PC-3 (cell line): ENCODE results near the gene GRB2. TPM values are rescaled to one million over a fixed set of nuclear protein-coding genes. Genes with fewer than 3 reads are reported as not detected.

ENCODE experiments used
- ATAC-seq: fragments of 200-7000 bp; cut with Tn5 transposase; 2 replicates; pipeline ENCODE4 v1.9.1; 2020; ENCODE audit warnings: mild to moderate bottlenecking, moderate library complexity
- BruUV-seq: library from RNA; stranded (reverse); fragments of 400-500 nt; replicated peaks from 2 replicates; lab custom pipeline; 2021; lab: Mats Ljungman, UMichigan
- CTCF ChIA-PET: fragments of 300-600 bp; sonication (Branson Sonifier 250); formaldehyde crosslinking; loops from one replicate; lab custom pipeline; 2022; ENCODE audit warnings: antibody characterized with exemption; lab: Charles Lee
- POLR2A ChIA-PET: fragments of 300-600 bp; sonication (Branson Sonifier 250); formaldehyde crosslinking; loops from one replicate; lab custom pipeline; 2022; ENCODE audit warnings: antibody characterized with exemption; ENCODE audit not compliant: unreplicated experiment; lab: Charles Lee
- DNase-seq: peaks from one replicate; pipeline ENCODE4 v3.0.0-alpha.2; 2015
- H2AFZ ChIP-seq: fragments of 300-600 bp; sonication (generic); 2 replicates; pipeline ENCODE4 v1.6.0; 2016; ENCODE audit warnings: antibody characterized with exemption, low read length
- H3F3A ChIP-seq: fragments of 300-600 bp; sonication (generic); one replicate; pipeline ENCODE4 v1.6.0; 2017; ENCODE audit warnings: antibody characterized with exemption, low read length, control low read depth, mild to moderate bottlenecking; ENCODE audit not compliant: unreplicated experiment
- H3K27ac ChIP-seq: fragments of 300-600 bp; sonication (generic); 2 replicates; pipeline ENCODE4 v1.5.1; 2016; ENCODE audit warnings: mild to moderate bottlenecking, low read length
- H3K27me3 ChIP-seq: fragments of 300-600 bp; sonication (generic); 2 replicates; pipeline ENCODE4 v1.6.1; 2016; ENCODE audit warnings: low read length, mixed read lengths
- H3K36me3 ChIP-seq: fragments of 300-600 bp; sonication (generic); 2 replicates; pipeline ENCODE4 v1.6.1; 2016; ENCODE audit warnings: low read depth, mixed run types, low read length, mixed read lengths
- H3K4me1 ChIP-seq: fragments of 300-600 bp; sonication (generic); 2 replicates; pipeline ENCODE4 v1.5.1; 2016; ENCODE audit warnings: low read length; ENCODE audit not compliant: insufficient read depth
- H3K4me2 ChIP-seq: fragments of 300-600 bp; sonication (generic); 2 replicates; pipeline ENCODE4 v1.6.0; 2016; ENCODE audit warnings: low read length
- H3K4me3 ChIP-seq: fragments of 300-600 bp; sonication (generic); 2 replicates; pipeline ENCODE4 v1.5.1; 2016; ENCODE audit warnings: mild to moderate bottlenecking, low read length, mixed read lengths
- H3K79me2 ChIP-seq: fragments of 300-600 bp; sonication (generic); 2 replicates; pipeline ENCODE4 v1.6.1; 2017; ENCODE audit warnings: low read length, mixed read lengths
- H3K9ac ChIP-seq: fragments of 300-600 bp; sonication (generic); 2 replicates; pipeline ENCODE4 v1.6.0; 2016; ENCODE audit warnings: mild to moderate bottlenecking, low read length
- H3K9me2 ChIP-seq: fragments of 300-600 bp; sonication (generic); replicated peaks from 2 replicates; pipeline ENCODE4 v1.6.1; 2016; ENCODE audit warnings: mixed run types, low read length, mixed read lengths
- H3K9me3 ChIP-seq: fragments of 300-600 bp; sonication (generic); 2 replicates; pipeline ENCODE4 v1.6.1; 2016; ENCODE audit warnings: low read length, mixed read lengths
- H4K20me1 ChIP-seq: fragments of 300-600 bp; sonication (generic); 2 replicates; pipeline ENCODE4 v1.6.1; 2016; ENCODE audit warnings: low read length, mixed read lengths
- EZH2 ChIP-seq: fragments of 300-600 bp; sonication (generic); IDR thresholded peaks from one replicate; pipeline ENCODE4 v1.6.1; 2017; ENCODE audit warnings: antibody characterized with exemption, mild to moderate bottlenecking, low read length; ENCODE audit not compliant: unreplicated experiment
- EZH2phosphoT487 ChIP-seq: fragments of 300-600 bp; sonication (generic); IDR thresholded peaks from 2 replicates; pipeline ENCODE4 v1.6.1; 2018; ENCODE audit warnings: mild to moderate bottlenecking, antibody characterized with exemption, low read length, borderline replicate concordance
- intact Hi-C: fragments of 100-400 bp; cut with micrococcal nuclease; formaldehyde crosslinking; loops from 2 replicates; pipeline ENCODE4 v1.9.0; 2023
- total RNA-seq: library from RNA; depleted of rRNA; stranded (reverse); fragments of >200 nt; gene quantifications from 2 replicates; pipeline ENCODE4 v1.2.3, GENCODE V29; 2014
- TF ChIP-seq, protein P1 (sequence below): fragments of 300-600 bp; sonication (generic); conservative IDR thresholded peaks from 2 replicates; pipeline ENCODE4 v1.5.1; 2017; ENCODE audit warnings: antibody characterized with exemption, low read depth, mild to moderate bottlenecking, low read length

Gene GRB2
- total RNA-seq, 1 experiment from 2014 or later = 224 TPM

DNA sequence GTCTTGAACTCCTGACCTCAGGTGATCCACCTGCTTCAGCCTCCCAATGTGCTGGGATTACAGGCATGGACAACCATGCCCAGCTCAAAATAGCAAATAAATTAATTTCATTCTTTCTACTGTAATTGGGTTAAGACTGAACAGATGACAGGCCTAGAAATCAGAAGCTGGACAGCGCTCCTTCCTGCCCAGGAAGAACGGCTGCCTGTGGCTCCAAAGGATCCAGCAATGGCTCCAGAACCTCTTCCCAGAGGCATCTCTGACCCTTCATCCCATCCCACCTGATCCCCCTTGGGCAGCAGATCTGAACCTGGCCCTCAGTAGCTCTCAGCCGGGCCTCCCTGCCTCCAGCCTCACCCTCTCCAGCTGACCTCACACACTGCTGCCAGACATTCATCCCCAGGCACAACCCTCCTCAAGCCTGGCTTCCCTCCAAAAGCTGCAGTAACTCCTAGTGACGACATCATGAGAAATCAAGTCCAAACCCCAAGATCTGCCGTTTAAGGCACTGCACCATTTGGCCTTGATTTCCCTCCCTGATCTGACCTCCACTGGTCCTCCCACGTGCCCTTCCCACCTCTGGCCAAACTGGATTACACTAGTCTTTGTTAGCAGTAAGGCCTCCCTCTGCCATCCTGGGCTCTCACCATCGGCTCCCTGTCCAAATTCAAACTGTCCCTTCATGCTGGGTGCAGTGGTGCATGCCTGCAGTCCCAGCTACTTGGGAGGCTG lies 131.3 kb downstream of the GRB2 start:
- H3K9me3 ChIP-seq = no peaks in the 10 kb centered on the region
- H3K9ac ChIP-seq = no peak overlapping the region
- peaks cover 18% of the 10 kb centered on the region for H3K4me1 ChIP-seq
- TF ChIP-seq, protein P1, sequence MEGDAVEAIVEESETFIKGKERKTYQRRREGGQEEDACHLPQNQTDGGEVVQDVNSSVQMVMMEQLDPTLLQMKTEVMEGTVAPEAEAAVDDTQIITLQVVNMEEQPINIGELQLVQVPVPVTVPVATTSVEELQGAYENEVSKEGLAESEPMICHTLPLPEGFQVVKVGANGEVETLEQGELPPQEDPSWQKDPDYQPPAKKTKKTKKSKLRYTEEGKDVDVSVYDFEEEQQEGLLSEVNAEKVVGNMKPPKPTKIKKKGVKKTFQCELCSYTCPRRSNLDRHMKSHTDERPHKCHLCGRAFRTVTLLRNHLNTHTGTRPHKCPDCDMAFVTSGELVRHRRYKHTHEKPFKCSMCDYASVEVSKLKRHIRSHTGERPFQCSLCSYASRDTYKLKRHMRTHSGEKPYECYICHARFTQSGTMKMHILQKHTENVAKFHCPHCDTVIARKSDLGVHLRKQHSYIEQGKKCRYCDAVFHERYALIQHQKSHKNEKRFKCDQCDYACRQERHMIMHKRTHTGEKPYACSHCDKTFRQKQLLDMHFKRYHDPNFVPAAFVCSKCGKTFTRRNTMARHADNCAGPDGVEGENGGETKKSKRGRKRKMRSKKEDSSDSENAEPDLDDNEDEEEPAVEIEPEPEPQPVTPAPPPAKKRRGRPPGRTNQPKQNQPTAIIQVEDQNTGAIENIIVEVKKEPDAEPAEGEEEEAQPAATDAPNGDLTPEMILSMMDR = no peak
- TF ChIP-seq EZH2 = no peak
- TF ChIP-seq EZH2phosphoT487 = no peak
- POLR2A ChIA-PET = no interaction called here
- intact Hi-C loops = no loop called here
- no peaks in the 10 kb centered on the region for H3K9me2 ChIP-seq
- DNase-seq (peak; percentile 53), ATAC-seq (no peak)
- BruUV-seq = no TSS peak
- H2AFZ ChIP-seq = no peak overlapping the region
- H3K4me2 ChIP-seq = no peak overlapping the region
- no peak overlapping the region for H3K4me3 ChIP-seq
- peaks cover 17% of the 10 kb centered on the region for H3K79me2 ChIP-seq
- H3K36me3 ChIP-seq = peaks cover 18% of the 10 kb centered on the region
- H3F3A ChIP-seq = peaks cover 4% of the 10 kb centered on the region
- H3K27me3 ChIP-seq = no peaks in the 10 kb centered on the region
- H3K27ac ChIP-seq = no peak overlapping the region
- CTCF ChIA-PET = no interaction called here
- H4K20me1 ChIP-seq = no peaks in the 10 kb centered on the region

DNA sequence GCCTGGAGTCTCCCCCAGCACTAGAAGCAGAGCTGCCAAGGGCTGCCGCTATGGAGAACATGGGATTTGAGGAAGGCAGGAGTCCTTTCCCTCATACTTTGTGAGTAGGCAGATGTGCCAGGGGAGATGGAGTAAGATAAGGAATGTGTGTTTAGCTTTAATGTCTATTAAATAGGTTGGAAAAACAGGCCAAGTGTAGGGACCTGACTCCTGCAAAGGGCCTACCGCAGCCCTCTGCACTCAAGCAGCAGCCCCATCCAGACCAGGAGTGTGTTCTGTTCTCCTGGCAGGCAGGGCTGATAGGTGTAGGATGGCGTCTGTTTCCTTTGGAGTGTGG lies 132.7 kb downstream of the GRB2 start:
- Histone ChIP-seq H3K4me2 (peak overlapping the region; percentile 90), H3K36me3 (peaks cover 11% of the 10 kb centered on the region), H2AFZ (no peak overlapping the region), H4K20me1 (no peaks in the 10 kb centered on the region), H3K27ac (no peak overlapping the region), H3K9me2 (no peaks in the 10 kb centered on the region), H3K27me3 (no peaks in the 10 kb centered on the region), H3K9me3 (no peaks in the 10 kb centered on the region), H3K4me3 (peak overlapping the region; percentile 73; the same call in 1 of the 2 replicates), H3K4me1 (peaks cover 20% of the 10 kb centered on the region), H3F3A (peaks cover 4% of the 10 kb centered on the region), H3K79me2 (peaks cover 21% of the 10 kb centered on the region), H3K9ac (no peak overlapping the region)
- intact Hi-C loops = no loop called here
- no TSS peak for BruUV-seq
- CTCF ChIA-PET = interaction anchor here (0.6 to 1.0 kb wide), 3 partner anchors 17 to 243 kb away, joined by 3 to 9 read pairs (median 5); partner anchors contain the start of genes SLC25A19 and TSEN54
- POLR2A ChIA-PET = no interaction called here
- no peak for TF ChIP-seq EZH2
- ATAC-seq (no peak), DNase-seq (no peak)

DNA sequence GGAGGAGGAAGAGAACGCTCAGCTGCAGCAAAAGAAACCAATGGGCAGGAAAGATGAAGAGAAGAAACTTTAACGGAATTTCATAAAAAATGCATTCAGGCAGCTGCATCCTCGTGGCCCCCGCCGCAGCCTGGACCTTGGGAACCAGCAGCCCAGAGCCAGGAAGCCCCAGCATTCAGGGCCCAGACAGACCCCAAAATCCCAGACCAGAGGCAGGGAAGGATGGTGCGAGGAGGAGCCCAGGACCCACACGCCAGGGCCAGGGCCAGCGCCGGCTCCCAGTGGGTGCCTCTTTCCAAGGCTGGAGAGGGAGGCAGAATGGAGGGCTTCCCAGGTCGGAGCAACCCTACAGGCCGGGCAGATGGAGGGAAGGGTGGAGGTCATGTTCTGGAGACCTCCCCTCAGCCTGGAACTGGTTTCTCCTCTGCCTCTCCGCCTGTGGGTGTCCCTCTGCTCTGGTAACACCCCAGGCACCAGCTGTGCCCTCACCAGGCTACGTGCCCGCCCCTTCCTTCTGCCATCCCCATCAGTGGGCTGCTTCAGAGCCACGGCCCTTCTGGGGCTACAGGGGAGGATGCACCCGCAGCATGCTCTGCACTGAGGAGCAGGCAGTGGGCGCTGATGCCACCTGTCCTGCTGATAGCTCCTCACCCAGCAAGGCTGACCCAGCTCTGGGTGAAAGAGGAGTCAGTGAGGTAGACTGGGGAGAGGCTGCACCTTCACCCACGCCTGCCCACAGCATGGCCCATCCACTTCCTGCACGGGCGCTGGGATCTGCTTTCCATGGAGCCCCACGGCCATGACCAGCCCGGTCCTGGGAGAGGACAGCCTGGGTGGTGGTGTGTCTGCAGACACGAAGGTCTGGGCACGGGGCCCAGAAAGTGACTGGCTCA lies 133.3 kb downstream of the GRB2 start:
- Histone ChIP-seq H3K9me2 (no peaks in the 10 kb centered on the region), H3K27me3 (no peaks in the 10 kb centered on the region), H3K36me3 (peaks cover 6% of the 10 kb centered on the region; the same call in 1 of the 2 replicates), H3F3A (peaks cover 4% of the 10 kb centered on the region), H2AFZ (peak overlapping the region; percentile 89), H3K4me1 (peaks cover 20% of the 10 kb centered on the region), H3K9ac (peak overlapping the region; percentile 87), H4K20me1 (no peaks in the 10 kb centered on the region), H3K27ac (peak overlapping the region; percentile 36; the same call in 1 of the 2 replicates), H3K4me3 (peak overlapping the region; percentile 73), H3K9me3 (no peaks in the 10 kb centered on the region), H3K4me2 (peak overlapping the region; percentile 90), H3K79me2 (peaks cover 21% of the 10 kb centered on the region)
- intact Hi-C loops = loop anchor here (1.0 to 2.0 kb wide), 2 partner anchors 17 to 141 kb away; partner anchors contain the start of gene SLC25A19
- ATAC-seq = peak; percentile 2; the same call in 1 of the 2 replicates
- peak; percentile 42 for DNase-seq
- ChIA-PET CTCF (interaction anchor here (0.8 to 3.0 kb wide), 8 partner anchors 11 to 244 kb away, joined by 3 to 60 read pairs (median 8); partner anchors contain the start of genes GGA3, MRPS7, SLC25A19 and TSEN54), POLR2A (interaction anchor here (0.6 kb wide), 2 partner anchors 156 to 1662 kb away, joined by 3 read pairs; no protein-coding TSS in a partner anchor)
- BruUV-seq = TSS peak; percentile 7
- TF ChIP-seq, protein P1 = 0 out of 2 replicates have a peak, but pooled peaks have one; percentile 20
- TF ChIP-seq EZH2 = no peak
- no peak for TF ChIP-seq EZH2phosphoT487
